ENCODE measurements around the gene RNPEPL1. TPM values are rescaled to one million over a fixed set of nuclear protein-coding genes. Genes with fewer than 3 reads are reported as not detected.
A peak's percentile ranks its signal among the peaks of the same experiment; 100 is the strongest.

RNPEPL1 gene
- total and polyA plus RNA-seq, 12 donors = 5.1 to 259 (median 59.5) TPM

- TF ChIP-seq, protein P1, sequence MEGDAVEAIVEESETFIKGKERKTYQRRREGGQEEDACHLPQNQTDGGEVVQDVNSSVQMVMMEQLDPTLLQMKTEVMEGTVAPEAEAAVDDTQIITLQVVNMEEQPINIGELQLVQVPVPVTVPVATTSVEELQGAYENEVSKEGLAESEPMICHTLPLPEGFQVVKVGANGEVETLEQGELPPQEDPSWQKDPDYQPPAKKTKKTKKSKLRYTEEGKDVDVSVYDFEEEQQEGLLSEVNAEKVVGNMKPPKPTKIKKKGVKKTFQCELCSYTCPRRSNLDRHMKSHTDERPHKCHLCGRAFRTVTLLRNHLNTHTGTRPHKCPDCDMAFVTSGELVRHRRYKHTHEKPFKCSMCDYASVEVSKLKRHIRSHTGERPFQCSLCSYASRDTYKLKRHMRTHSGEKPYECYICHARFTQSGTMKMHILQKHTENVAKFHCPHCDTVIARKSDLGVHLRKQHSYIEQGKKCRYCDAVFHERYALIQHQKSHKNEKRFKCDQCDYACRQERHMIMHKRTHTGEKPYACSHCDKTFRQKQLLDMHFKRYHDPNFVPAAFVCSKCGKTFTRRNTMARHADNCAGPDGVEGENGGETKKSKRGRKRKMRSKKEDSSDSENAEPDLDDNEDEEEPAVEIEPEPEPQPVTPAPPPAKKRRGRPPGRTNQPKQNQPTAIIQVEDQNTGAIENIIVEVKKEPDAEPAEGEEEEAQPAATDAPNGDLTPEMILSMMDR (IDR thresholded peaks at IDR 0.05) = no peak
- no peak for TF ChIP-seq POLR2A (IDR thresholded peaks at IDR 0.05)
- 90 to 95% (median 92%) methylated on average over 11 to 20 of the region's 20 CpGs for WGBS, 4 donors
- H3K27me3 ChIP-seq = no peaks in the 10 kb centered on the region
- H3K4me3 ChIP-seq = no peak overlapping the region
- peaks cover 2 to 9% of the 10 kb centered on the region in 2 donors for H3K4me1 ChIP-seq (replicated peaks in 1 of 2)
- H3K27ac ChIP-seq = no peak overlapping the region
- intact Hi-C loops (cut with DNase I) = no loop called here
- H3K36me3 ChIP-seq (replicated peaks in 1 of 2) = peaks cover 0 to 26% of the 10 kb centered on the region in 2 donors
- peak in 4 of 7 donors; percentile 11 to 42 (median 14) for DNase-seq
- no peaks in the 10 kb centered on the region for H3K9me3 ChIP-seq (replicated peaks in 1 of 3)
These were observed 24.9 kb downstream of the RNPEPL1 start for GRCh38 chr2:240593026-240593702.

- Histone ChIP-seq H3K4me3 (no peak overlapping the region), H3K9me3 (replicated peaks in 1 of 3) (no peaks in the 10 kb centered on the region), H3K4me1 (replicated peaks in 1 of 2) (peaks cover 0 to 5% of the 10 kb centered on the region in 2 donors), H3K27me3 (no peaks in the 10 kb centered on the region), H3K27ac (no peak overlapping the region), H3K36me3 (replicated peaks in 1 of 2) (peaks cover 0 to 33% of the 10 kb centered on the region in 2 donors)
- intact Hi-C loops (cut with DNase I) = no loop called here
- no peak for TF ChIP-seq POLR2A (IDR thresholded peaks at IDR 0.05)
- TF ChIP-seq, protein P1 (IDR thresholded peaks at IDR 0.05) = no peak
- WGBS, 4 donors = 89 to 92% (median 91%) methylated on average over 7 to 19 of the region's 19 CpGs; no CpG with 5 or more reads in 1 of the 4 donors
- DNase-seq = peak in 5 of 7 donors; percentile 4 to 43 (median 11)
These were observed 25.6 kb downstream of the RNPEPL1 start for GRCh38 chr2:240593703-240594451.

GRCh38 chr2:240594511-240595380 lies 26.5 kb downstream of the RNPEPL1 start:
- Histone ChIP-seq H3K4me3 (no peak overlapping the region), H3K9me3 (replicated peaks in 1 of 3) (no peaks in the 10 kb centered on the region), H3K27ac (no peak overlapping the region), H3K36me3 (replicated peaks in 1 of 2) (peaks cover 0 to 39% of the 10 kb centered on the region in 2 donors), H3K27me3 (no peaks in the 10 kb centered on the region), H3K4me1 (replicated peaks in 1 of 2) (peaks cover 0 to 5% of the 10 kb centered on the region in 2 donors)
- intact Hi-C loops (cut with DNase I) = no loop called here
- TF ChIP-seq POLR2A (IDR thresholded peaks at IDR 0.05) = no peak
- TF ChIP-seq, protein P1 (IDR thresholded peaks at IDR 0.05) = no peak
- WGBS, 4 donors = 80 to 91% (median 90%) methylated on average over 2 to 34 of the region's 34 CpGs
- DNase-seq = peak in 5 of 7 donors; percentile 5 to 43 (median 16)

Measured in adrenal gland (tissue), 12 donors.